HG02642 (cell line): Measurements from ENCODE around the gene AGXT.

ENCODE experiments used
- ATAC-seq: cut with Tn5 transposase; IDR thresholded peaks from one replicate; pipeline ENCODE4 v1.9.1; 2021; ENCODE audit warnings: mild to moderate bottlenecking; ENCODE audit not compliant: unreplicated experiment, poor library complexity

The AGXT gene

DNA sequence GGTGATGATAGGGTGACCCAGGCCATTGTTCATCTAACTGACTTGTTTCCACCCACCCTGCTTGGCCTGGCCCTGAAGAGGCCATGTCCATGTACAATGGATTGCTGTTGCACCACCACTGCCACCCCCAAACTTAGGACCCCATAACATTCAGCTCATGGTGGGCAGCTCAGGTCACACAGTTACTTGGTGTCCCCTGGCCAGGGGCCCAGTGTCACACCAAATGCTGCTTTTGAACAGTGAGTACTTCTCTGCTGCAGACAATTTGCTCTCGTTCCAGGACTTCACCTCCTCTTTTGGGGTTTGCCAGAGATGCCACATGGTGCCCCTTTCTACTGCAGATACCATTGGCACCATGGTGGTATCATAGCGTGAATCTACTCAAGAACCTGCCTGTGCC lies 15.6 kb downstream of the AGXT start:
- no peak for ATAC-seq

DNA sequence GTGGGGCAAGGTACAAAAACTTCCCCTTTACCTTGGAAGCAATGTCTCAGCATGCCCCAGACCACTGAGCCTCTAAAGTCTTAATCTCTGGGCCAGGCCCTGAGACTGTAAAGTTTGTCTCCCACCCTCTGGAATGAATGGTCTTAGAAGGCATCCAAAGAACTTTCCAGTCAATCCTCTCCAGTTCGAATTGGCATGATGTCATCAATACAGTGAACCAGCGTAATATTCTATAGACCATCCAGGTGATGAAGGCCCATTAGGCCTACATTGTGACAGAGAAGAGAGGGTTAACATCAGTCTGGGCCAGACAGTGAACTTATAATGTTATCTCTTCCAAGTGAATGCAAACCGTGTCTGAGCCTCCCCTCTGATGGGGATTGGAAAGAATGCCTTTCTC lies 16.1 kb downstream of the AGXT start:
- no peak for ATAC-seq

- no peak for ATAC-seq
Measured at GRCh38 chr2:240885566-240885965, 16.9 kb downstream of the AGXT start.

GRCh38 chr2:240886023-240886565 lies 17.5 kb downstream of the AGXT start:
- ATAC-seq: no peak

DNA sequence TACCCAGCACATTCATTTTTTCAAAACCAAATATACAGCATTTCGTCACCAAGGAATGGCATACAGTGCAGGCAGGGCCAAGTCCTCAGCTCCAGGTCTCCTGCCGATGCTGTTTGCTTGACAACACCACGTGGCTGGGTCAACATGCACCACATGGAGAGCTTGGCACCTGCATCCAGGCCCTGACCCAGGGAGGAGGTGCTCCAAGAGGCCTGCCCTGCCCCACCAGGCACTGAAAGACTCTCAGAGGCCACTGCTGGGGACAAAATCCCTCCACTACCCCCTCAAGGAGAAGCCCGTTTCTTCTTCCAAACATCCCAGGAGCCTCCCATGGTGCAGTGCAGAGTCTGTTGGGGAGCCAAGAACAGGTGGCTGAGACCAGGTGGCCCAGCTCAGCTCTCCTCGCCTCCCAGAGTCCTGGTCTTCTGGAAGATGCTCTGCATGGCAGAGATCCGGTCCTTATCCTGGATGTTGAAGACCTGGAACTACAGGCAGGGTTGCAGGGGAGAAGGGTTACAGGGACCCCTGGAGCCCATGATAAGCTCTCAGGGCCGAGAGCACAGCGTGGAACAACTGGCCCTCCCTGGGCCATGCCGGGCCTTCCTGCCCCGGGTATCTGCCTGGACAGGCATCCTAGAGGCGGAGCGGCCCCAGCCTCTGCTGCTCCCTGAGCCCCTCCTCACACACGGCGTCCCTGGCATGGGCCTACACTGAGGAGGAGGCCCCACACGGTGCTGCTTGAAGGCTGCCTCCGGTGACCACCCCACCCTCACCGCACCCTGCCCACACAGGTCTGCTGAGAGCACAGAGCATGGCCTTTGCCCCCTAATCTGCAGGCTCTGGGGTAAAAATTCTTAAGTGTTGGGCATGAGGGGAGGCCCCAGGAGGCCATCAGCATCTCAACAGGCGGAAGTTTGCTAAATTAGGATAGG lies 18.3 kb downstream of the AGXT start:
- no peak for ATAC-seq

DNA sequence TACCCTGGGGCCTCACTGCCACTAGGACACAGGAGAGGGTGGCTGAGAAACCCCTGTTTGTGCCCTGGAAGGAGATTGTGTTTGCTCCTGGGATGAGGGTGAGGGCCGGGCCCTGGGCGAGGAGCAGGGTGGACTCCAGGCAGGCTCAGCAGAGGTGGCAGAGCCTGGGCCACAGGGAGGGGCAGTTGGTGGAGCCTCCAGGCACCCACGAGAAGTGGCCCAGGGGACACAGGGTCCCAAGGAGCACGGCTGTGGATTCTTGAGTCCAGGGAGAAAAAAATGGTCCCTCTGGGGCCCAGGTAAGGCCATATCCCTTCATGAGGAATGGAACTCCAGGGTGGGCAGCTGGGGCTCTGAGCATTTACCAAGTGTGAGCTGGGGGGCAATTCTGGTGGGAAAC lies 19.0 kb downstream of the AGXT start:
- ATAC-seq: no peak

DNA sequence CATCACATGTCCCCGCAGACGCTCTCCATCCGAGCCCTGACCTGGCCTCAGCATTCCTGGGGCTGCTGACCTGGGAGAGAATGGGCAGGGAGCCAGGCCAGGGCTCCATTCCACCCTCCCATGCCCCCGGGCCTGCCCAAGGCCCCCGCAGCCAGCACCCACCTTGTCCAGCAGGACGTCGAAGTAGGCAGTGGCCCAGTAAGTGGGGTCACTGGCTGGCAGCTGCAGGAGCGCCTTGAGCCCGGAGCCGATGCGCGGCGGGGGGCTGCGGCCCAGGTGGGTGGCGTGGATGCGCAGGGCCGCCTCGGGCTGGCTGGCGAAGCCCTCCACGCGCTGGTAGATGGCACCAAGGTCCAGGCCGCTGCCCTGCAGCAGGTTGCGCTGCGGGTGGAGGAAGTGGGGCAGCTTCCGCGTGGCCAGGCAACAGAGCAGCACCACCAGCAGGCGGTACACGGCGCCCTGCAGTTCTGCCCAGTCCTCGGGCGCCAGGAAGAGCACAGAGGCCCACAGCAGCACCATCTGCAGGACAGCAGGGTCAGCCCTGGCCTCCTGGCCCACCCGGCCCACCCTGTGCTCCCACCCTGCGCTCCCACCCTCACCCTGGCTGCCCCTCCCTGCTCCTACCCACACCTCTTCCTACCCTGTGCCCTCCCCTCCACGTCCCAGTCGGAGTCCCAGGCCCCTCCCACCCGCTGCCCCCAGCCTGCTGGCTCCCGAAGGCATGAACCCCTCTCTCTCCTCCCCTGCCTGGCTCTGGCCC lies 19.7 kb downstream of the AGXT start:
- ATAC-seq: no peak

GRCh38 chr2:240888890-240889573 lies 20.4 kb downstream of the AGXT start:
- ATAC-seq: no peak

GRCh38 chr2:240889601-240890560 lies 21.3 kb downstream of the AGXT start:
- no peak for ATAC-seq

DNA sequence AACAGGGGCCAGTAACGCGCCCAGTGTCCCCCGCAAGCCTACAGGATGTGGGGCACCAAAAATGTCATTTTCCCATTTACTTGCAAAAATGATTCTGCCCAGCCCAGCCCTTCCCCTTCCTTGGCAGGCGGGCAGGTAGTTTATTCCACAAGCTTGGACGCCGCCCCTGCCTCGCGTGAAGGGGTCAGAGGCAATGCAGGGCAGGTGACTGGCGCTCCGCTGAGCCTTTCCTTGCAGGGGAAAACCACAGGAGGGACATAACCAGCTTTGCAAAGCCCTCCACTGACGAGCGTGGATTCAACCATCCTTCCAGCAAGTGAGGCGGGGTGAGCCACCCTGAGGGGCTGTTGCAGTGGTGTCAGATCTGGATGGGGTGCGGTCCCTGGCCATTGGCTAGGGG lies 22.1 kb downstream of the AGXT start:
- ATAC-seq: no peak

- ATAC-seq: no peak
Measured at GRCh38 chr2:240891492-240892340, 23.1 kb downstream of the AGXT start.

- ATAC-seq: no peak
Measured at GRCh38 chr2:240892356-240892755, 23.7 kb downstream of the AGXT start.

- ATAC-seq: no peak
Measured at GRCh38 chr2:240892925-240893324, 24.3 kb downstream of the AGXT start.

DNA sequence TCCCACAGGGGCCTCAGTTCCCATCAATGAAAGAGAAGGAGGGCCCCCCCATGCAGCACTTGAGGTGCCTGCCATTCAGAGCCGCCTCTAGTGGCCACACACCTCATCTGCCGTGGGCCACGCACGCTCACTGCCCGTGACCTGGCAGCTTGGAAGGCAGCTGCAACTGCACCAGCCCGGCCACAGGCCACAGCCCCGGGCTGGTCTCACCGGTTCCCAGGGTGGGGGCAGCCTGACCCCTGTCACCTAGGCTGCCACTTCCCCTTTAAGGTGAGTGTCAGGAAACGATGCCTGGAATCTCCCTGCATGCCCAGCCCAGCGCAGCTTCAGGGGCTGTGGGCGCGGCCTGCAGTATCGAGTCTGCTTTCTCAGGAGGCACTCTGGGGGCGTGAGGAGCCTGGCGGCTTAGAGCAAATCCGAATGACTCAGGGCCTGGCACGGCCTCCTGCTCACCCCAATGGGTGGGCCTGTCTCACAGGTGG lies 24.8 kb downstream of the AGXT start:
- no peak for ATAC-seq

DNA sequence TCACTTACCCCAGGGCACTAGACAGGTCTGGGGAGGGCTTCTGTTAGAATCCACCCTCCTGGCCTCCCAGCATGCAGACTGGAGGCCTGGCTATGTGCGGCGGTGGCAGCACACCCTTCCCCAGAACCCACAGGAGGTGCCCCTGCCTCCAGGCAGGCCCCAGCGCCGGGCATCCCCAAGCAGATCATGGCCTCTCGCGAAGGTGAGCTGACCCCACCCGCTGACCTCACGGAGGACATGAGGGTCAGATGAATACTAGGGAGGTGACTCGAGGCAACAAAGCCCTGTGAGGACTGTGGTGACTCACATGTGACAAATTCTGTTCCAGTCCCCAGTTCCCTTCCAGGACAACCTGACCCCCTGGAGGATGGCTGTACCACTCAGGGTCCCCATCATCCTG lies 25.4 kb downstream of the AGXT start:
- ATAC-seq: no peak

DNA sequence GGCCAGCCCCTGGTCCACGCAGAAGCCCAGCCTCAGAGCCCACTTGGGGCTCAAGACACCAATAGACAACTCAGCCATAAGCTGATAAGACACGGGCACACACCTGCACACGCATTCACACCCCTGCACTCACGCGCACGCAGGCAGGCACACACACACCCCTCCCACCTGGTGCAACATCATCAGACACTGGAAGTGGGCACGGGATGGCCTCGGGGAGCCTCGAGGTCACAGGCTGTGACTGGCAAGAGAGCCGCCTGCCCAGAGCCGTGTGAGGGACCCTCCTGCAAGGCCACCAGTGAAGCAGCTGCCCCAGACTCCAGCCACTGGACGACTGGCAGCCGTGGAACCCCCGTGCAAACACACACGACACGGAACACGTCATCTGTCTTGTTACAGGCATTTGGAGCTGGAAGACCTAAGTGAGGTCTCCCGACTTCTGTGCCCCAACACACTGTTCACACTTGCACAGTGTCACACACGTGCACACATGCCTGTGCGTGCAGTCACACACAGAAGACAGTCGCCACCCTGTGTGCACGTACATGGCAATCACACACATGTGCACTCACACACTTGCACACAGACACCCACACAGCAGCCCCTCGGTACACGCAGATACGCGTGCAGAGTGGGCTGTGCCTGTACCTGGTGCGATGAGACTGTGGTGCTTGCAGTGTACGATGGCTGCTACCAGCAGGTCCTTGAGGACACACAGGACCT lies 26.4 kb downstream of the AGXT start:
- no peak for ATAC-seq

DNA sequence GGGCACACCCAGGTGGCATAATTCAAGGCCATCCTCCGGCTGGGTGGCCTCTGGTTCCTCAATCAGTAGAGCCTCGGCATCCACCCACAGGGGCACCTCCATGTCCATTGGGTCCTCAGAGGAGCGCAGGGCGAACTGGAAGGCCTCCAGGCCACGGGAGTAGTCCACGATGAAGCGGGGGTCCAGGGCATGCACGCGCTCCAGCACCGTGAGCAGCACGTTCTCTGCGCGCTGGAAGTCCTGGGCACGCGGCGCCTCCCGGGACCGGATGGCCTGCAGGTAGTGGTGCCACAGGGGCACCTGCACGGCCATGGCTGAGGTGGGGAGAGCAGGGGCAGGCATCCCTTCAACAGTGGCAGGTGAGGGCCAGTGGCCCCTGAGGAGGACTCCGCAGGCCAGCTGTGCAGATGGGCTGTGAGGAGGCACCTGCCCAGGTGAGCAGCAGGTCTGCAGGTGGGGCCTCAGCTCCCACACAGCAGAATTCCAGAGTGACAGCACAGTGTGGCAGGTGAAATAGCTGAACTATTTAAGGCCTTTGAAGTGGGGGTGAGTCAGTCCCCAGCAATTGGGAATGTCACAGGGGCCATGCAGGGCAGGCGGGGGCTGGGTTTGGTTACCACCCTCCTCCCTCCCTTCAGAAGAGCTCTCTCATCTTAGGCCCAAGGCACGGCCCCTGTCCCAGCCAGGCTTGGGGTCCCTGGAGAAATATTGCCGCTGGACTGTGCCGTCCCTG lies 27.2 kb downstream of the AGXT start, which contains the start of gene MAB21L4:
Gene MAB21L4, minus strand, starts transcription at position 501 of the 733 bp plus-strand sequence. Its CDS starts 159 bp downstream, at position 342.
- no peak for ATAC-seq
